Vagina (tissue), 2 donors: Measurements from ENCODE around the gene MYO1E.

Experiments used
- POLR2A ChIP-seq, 2 donors: fragments of 450-650 bp; IDR thresholded peaks; one replicate each; pipeline ENCODE4 v1.6.1; 2017; ENCODE audit warnings: antibody characterized with exemption in 2 of 2, mild to moderate bottlenecking in 2 of 2, moderate library complexity in 2 of 2
- TF ChIP-seq, protein P1 (sequence below), 3 experiments: fragments of 450-650 bp in 2 of 3; fragments of 200-600 bp in 1 of 3; sonication (generic) in 1 of 3; IDR thresholded peaks; one replicate each; pipeline ENCODE4 v1.5.1; 2017 to 2019; ENCODE audit warnings: antibody characterized with exemption in 3 of 3, mild to moderate bottlenecking in 2 of 3, moderate library complexity in 2 of 3

DNA sequence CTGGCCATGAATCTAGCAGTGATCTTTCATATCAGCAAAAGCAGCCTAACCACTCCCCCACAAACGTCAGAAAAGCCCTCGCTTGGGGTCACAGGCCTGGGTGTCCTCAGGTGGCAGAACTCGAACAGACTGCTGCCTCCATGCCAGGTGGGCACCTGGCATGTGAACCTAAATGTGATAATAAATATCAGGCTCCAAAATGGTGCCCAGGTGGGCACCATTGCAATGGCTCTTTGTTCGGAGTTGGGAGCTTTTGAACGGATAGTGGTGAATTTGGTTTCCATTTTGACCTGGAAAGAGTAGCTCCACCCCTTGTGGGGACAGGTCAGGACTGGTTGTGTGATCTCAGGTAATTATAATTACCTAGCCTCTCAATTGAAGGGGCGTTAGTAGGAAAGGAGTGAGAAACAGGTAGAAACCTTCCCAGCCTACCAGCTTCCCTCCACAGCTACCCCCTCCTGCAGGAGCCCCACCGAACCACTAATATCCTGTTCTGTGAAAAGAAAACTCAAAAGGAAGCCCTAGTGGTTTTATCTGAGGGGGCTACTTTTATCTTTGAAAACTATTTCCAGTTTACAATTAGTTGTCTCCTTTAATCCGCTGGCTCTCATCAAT, 18.1 kb downstream of the MYO1E start:
- TF ChIP-seq, protein P1, sequence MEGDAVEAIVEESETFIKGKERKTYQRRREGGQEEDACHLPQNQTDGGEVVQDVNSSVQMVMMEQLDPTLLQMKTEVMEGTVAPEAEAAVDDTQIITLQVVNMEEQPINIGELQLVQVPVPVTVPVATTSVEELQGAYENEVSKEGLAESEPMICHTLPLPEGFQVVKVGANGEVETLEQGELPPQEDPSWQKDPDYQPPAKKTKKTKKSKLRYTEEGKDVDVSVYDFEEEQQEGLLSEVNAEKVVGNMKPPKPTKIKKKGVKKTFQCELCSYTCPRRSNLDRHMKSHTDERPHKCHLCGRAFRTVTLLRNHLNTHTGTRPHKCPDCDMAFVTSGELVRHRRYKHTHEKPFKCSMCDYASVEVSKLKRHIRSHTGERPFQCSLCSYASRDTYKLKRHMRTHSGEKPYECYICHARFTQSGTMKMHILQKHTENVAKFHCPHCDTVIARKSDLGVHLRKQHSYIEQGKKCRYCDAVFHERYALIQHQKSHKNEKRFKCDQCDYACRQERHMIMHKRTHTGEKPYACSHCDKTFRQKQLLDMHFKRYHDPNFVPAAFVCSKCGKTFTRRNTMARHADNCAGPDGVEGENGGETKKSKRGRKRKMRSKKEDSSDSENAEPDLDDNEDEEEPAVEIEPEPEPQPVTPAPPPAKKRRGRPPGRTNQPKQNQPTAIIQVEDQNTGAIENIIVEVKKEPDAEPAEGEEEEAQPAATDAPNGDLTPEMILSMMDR (IDR thresholded peaks at IDR 0.05), result no peak
- no peak for TF ChIP-seq POLR2A (IDR thresholded peaks at IDR 0.05)
